Occipital lobe (tissue), 2 donors: ENCODE measurements around the gene COTL1. TPM values are rescaled to one million over a fixed set of nuclear protein-coding genes. Genes with fewer than 3 reads are reported as not detected.
A peak's percentile ranks its signal among the peaks of the same experiment; 100 is the strongest.

Experiments used
- DNase-seq: peaks from one replicate; lab custom pipeline; 2025; lab: John Stamatoyannopoulos, UW
- total RNA-seq: library from RNA; depleted of rRNA; stranded (reverse); fragments of >200 nt; gene quantifications from one replicate; pipeline ENCODE4 v1.2.3, GENCODE V29; 2014

The COTL1 gene
- total RNA-seq, 1 donor from 2014 or later, result 89.7 TPM

GRCh38 chr16:84597931-84598351, 19.9 kb downstream of the COTL1 start:
- no peak for DNase-seq

GRCh38 chr16:84597528-84597896, 20.4 kb downstream of the COTL1 start:
- no peak for DNase-seq

- DNase-seq, result no peak
These were observed 20.9 kb downstream of the COTL1 start for GRCh38 chr16:84596801-84597527.

GRCh38 chr16:84596161-84596560, 21.7 kb downstream of the COTL1 start:
- DNase-seq, result no peak

- DNase-seq, result no peak
These were observed 22.8 kb downstream of the COTL1 start for GRCh38 chr16:84595052-84595481.

- no peak for DNase-seq
These were observed 23.2 kb downstream of the COTL1 start for GRCh38 chr16:84594725-84595038.

GRCh38 chr16:84593825-84594724, 23.8 kb downstream of the COTL1 start:
- DNase-seq, result peak; percentile 37

GRCh38 chr16:84592718-84593117, 25.2 kb downstream of the COTL1 start:
- no peak for DNase-seq

- no peak for DNase-seq
These were observed 27.7 kb downstream of the COTL1 start for GRCh38 chr16:84589975-84590719.

GRCh38 chr16:84588991-84589390, 28.9 kb downstream of the COTL1 start:
- no peak for DNase-seq

- DNase-seq, result no peak
These were observed 32.0 kb downstream of the COTL1 start for GRCh38 chr16:84585886-84586285.

GRCh38 chr16:84585467-84585866, 32.4 kb downstream of the COTL1 start:
- no peak for DNase-seq

GRCh38 chr16:84584678-84585077, 33.2 kb downstream of the COTL1 start:
- no peak for DNase-seq

- DNase-seq, result peak; percentile 42
These were observed 33.9 kb downstream of the COTL1 start for GRCh38 chr16:84583995-84584394.

- no peak for DNase-seq
These were observed 34.8 kb downstream of the COTL1 start for GRCh38 chr16:84582958-84583516.

- no peak for DNase-seq
These were observed 36.7 kb downstream of the COTL1 start for GRCh38 chr16:84581158-84581557.

- DNase-seq, result no peak
These were observed 37.9 kb downstream of the COTL1 start for GRCh38 chr16:84579936-84580335.

GRCh38 chr16:84578538-84579126, 39.2 kb downstream of the COTL1 start:
- DNase-seq, result no peak

GRCh38 chr16:84577034-84577803, 40.7 kb downstream of the COTL1 start:
- no peak for DNase-seq

GRCh38 chr16:84575914-84576313, 42.0 kb downstream of the COTL1 start:
- no peak for DNase-seq

- no peak for DNase-seq
These were observed 43.7 kb downstream of the COTL1 start for GRCh38 chr16:84574191-84574590.
